GM21619 (cell line): Measurements from ENCODE around the gene CORO2B.

Source experiments
- ATAC-seq: cut with Tn5 transposase; IDR thresholded peaks from one replicate; pipeline ENCODE4 v1.9.1; 2021; ENCODE audit not compliant: unreplicated experiment

CORO2B gene

GRCh38 chr15:68625853-68626252 is 47.1 kb downstream of the CORO2B start:
- no peak for ATAC-seq

GRCh38 chr15:68626283-68626682 is 47.5 kb downstream of the CORO2B start:
- no peak for ATAC-seq

GRCh38 chr15:68626739-68627138 is 47.9 kb downstream of the CORO2B start:
- ATAC-seq, result no peak

- no peak for ATAC-seq
Measured at GRCh38 chr15:68627476-68627875, 48.7 kb downstream of the CORO2B start.

- no peak for ATAC-seq
Measured at GRCh38 chr15:68627995-68628394, 49.2 kb downstream of the CORO2B start.

- ATAC-seq, result no peak
Measured at GRCh38 chr15:68629519-68630210, 50.9 kb downstream of the CORO2B start.

GRCh38 chr15:68630211-68630555 is 51.4 kb downstream of the CORO2B start:
- no peak for ATAC-seq

- no peak for ATAC-seq
Measured at GRCh38 chr15:68630836-68631235, 52.0 kb downstream of the CORO2B start.

- no peak for ATAC-seq
Measured at GRCh38 chr15:68631601-68632051, 52.8 kb downstream of the CORO2B start.

GRCh38 chr15:68632101-68632500 is 53.3 kb downstream of the CORO2B start:
- ATAC-seq, result no peak

- ATAC-seq, result no peak
Measured at GRCh38 chr15:68633231-68634121, 54.7 kb downstream of the CORO2B start.

- no peak for ATAC-seq
Measured at GRCh38 chr15:68634122-68634482, 55.3 kb downstream of the CORO2B start.

GRCh38 chr15:68634531-68634930 is 55.7 kb downstream of the CORO2B start:
- no peak for ATAC-seq

GRCh38 chr15:68635141-68635540 is 56.3 kb downstream of the CORO2B start:
- no peak for ATAC-seq

GRCh38 chr15:68636256-68636655 is 57.5 kb downstream of the CORO2B start:
- ATAC-seq, result no peak

- no peak for ATAC-seq
Measured at GRCh38 chr15:68637767-68638404, 59.1 kb downstream of the CORO2B start.

GRCh38 chr15:68638953-68639515 is 60.2 kb downstream of the CORO2B start:
- ATAC-seq, result no peak

GRCh38 chr15:68639926-68640600 is 61.3 kb downstream of the CORO2B start:
- no peak for ATAC-seq

GRCh38 chr15:68640791-68641331 is 62.1 kb downstream of the CORO2B start:
- ATAC-seq, result no peak

- ATAC-seq, result no peak
Measured at GRCh38 chr15:68641376-68641775, 62.6 kb downstream of the CORO2B start.

GRCh38 chr15:68642491-68642845 is 63.7 kb downstream of the CORO2B start:
- no peak for ATAC-seq
